HG02981 (cell line): ENCODE measurements around the gene ELP4.
A peak's percentile ranks its signal among the peaks of the same experiment; 100 is the strongest.
"Not testable (repeated sequence)": the region's sequence is repeated elsewhere in the genome, so short reads cannot be mapped to it uniquely, and the experiment has no call there.

ENCODE experiments used
- ATAC-seq: cut with Tn5 transposase; IDR thresholded peaks from one replicate; pipeline ENCODE4 v1.9.1; 2021; ENCODE audit warnings: mild to moderate bottlenecking, moderate library complexity; ENCODE audit not compliant: unreplicated experiment

Gene ELP4

GRCh38 chr11:31692466-31692865 is 182.9 kb downstream of the ELP4 start:
- ATAC-seq = no peak

- not testable (repeated sequence) for ATAC-seq
Measured at GRCh38 chr11:31697049-31697448, 187.5 kb downstream of the ELP4 start.

DNA sequence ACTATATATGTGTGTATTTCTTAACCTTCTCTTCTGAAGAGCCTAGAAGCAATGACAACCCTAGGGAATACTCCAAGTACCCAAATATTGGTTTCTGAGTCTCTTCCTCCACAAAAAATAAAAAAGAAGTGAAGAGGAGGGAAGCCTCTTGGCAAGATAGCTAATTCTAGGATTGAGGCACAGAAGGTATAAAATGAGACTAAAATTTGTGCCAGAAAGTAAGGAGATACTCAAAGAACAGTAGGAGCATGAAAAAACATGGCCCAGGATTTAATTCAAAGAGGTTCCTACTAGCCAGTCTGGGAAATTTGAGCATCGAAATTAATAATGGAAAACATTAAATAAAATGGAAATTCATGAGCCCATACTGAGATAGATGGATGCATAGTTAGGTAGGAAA is 189.5 kb downstream of the ELP4 start:
- ATAC-seq = no peak

DNA sequence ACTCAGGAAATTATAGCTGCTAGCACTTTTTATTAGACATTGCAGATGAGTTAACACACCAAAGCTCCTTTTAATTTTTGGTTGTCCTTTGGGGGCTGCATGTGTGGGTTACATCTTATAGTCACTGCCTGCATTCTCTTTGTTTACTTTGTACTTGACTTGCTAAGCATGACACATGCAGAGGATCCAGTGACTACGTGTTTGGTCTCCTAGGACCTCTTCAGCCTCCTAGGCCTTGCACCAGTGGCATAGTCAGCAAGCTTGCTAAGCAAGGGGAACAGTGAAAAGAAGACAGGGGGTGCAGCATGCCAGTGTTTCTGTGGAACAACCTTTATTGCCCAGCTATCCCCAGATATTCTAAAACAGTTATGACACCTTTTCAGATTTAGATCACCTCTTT is 193.4 kb downstream of the ELP4 start:
- no peak for ATAC-seq

GRCh38 chr11:31706357-31706756 is 196.8 kb downstream of the ELP4 start:
- ATAC-seq = no peak

DNA sequence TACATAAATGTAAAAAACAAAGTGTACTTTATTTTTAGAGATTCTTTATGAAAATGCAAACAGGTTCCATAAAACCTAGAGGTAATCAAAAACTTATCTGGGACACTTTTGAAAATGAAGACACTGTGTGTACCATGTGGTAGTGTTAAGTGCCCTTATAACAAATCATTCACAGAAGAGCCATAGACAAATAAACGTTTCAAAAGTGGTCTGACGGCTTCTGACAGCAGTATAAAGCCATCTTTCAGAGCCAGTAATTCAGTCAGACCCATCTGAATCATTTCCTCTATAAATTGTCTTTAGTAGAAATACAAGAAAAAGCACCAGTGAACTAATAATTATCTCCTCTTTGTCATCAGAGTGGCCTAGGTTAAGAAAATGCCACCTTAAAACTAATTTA is 201.6 kb downstream of the ELP4 start:
- ATAC-seq = no peak

DNA sequence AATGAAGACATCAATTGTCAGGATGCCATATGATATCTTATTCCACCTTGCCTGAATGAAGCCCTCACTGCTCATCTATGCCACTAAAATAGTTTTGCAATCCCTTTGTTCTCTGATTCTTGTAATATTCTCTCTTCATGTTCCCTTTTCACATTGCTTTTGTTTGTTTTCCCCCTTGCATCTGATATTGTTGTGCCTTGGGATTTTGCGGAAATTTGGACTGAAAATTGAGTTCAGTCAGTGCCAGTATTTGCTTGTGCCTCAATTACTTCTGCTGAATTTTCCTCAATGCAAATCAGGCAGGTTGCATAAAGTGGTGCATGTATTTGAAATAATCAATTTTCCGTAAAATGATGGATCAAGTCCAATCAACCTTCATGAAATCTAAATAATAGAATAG is 203.3 kb downstream of the ELP4 start:
- no peak for ATAC-seq

- peak; percentile 63 for ATAC-seq
Measured at GRCh38 chr11:31714840-31715239, 205.3 kb downstream of the ELP4 start.

- no peak for ATAC-seq
Measured at GRCh38 chr11:31720225-31720624, 210.7 kb downstream of the ELP4 start.

GRCh38 chr11:31720671-31721365 is 211.3 kb downstream of the ELP4 start:
- no peak for ATAC-seq

GRCh38 chr11:31722754-31723153 is 213.2 kb downstream of the ELP4 start:
- ATAC-seq = no peak

DNA sequence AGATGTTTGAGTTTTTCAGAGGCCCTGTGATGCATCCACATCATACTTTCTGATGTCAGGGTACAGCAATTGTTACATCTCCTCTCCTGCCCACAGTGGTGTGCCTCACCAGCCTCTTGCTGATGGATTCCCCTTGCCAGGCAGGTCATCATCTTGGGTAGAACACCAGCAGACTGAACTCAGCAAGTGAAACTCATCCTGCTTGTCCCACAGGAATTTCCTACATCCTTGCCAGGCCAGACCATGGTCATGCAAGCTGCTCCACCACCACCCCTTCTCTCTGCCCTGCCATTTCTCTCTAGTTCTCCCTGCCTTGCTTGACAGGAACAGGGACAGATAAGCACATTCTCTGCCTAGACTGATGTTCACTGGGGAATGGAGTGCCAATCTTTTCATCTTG is 215.6 kb downstream of the ELP4 start:
- no peak for ATAC-seq

DNA sequence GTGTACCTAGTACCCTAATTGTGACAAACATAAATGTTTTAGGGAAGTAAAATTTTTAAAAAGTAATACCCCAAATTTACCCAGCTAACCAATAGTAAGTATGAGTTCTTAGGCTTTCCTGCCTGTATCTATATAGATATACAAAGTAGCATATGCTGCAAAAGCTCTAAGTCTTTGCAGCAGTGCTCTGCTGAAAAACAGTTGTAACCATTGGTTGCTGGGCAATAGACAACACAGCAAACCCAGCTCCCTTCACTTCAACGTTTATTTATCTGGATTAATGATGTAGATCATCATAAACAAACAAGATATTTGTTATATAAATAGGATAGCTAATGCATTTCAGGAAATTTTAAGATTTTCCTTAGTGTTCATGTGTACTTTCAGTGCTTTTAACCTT is 218.9 kb downstream of the ELP4 start:
- no peak for ATAC-seq

DNA sequence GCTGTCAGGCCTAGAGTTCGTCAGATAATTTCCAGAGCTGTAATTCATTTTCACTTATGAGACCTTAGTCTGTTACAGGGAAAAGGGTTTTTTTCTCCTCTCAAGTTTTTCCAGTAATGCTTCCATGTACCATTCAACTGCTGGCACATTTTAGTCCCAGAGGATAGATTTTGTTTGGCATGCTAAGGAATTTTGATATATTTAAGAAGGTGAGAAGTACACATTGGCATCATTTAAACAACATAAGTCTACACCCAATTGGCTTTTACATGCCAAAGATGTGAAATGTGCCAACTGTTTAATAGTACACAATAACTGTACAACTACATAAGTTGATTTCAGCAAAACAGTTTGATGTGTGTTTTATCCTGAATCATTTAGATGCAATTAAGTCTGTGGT is 230.6 kb downstream of the ELP4 start:
- no peak for ATAC-seq

- ATAC-seq = not testable (repeated sequence)
Measured at GRCh38 chr11:31740731-31741368, 231.3 kb downstream of the ELP4 start.

GRCh38 chr11:31747581-31747980 is 238.0 kb downstream of the ELP4 start:
- no peak for ATAC-seq

DNA sequence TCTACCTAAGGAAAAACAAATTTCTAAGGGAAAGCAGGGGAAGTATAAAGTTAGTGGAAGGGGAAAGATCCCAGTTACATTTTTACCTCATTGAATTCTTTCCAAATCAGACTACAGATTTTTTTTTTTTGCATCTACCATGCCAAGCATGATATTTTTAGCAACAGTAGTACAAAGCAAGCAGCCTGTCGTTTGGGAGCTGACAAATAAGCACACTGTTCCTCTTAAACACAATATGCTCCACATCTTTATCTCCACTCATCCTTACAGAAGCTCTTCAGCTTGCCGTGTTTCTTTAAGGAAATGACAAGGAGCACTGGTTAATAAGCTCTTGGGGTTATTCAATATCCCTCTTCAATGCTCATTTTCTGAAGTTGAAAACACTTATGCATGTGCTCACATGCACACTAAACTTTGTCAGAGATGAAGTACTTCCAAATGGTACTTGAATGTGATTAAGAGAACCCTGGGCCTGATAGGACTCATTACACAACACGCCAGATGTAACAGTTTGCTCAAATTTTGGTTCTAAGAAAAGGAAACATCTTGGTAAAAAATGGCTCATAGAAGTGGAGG is 247.8 kb downstream of the ELP4 start:
- no peak for ATAC-seq

- ATAC-seq = no peak
Measured at GRCh38 chr11:31761636-31762035, 252.1 kb downstream of the ELP4 start.

- ATAC-seq = no peak
Measured at GRCh38 chr11:31763296-31763695, 253.7 kb downstream of the ELP4 start.

DNA sequence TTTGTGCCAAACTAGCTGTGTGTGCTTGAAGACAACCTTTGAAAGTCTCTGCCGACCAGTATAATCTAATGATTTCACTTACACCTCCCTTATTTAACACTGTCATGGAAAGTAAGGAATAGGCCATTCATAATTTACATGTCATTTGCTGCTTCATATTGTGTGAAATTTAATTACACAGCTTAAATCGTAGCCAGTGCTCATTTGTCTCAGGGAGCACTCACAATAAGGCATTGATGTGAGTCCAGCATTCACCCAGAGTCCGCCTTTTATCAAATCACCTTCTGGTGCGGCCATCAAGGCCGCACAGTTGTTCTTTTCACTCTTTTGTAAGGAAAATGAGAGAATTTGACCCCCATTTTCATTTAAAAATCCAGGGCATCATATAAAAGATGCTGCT is 254.7 kb downstream of the ELP4 start:
- ATAC-seq = no peak

DNA sequence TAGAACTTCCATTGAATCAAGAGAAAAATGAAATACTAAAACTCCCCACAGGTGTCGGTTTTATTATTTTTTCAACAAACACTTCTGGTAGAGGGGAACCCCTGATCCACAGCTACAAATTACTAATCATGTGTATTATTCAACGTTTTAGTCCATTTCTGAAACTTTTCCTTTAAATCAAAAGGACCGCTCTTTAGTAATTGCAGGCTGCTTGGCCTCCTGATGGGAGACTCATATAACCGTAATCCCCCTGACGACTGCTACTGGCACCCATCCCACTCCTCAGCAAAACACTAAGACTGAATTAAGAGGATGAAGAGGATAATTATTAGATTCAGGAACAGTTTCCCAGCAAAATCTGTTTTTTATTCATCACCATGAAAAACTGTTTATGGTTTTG is 255.2 kb downstream of the ELP4 start:
- ATAC-seq = no peak

- no peak for ATAC-seq
Measured at GRCh38 chr11:31767066-31767465, 257.5 kb downstream of the ELP4 start.
